Hepatocyte (in vitro differentiated cells): ENCODE measurements around the gene SRC.

Source experiments
- EZH2 ChIP-seq: fragments of 200-600 bp; sonication (generic); IDR thresholded peaks from 2 replicates; pipeline ENCODE4 v1.6.1; 2016; ENCODE audit warnings: antibody characterized with exemption, mild to moderate bottlenecking, borderline replicate concordance
- EZH2phosphoT487 ChIP-seq: fragments of 200-600 bp; sonication (generic); IDR thresholded peaks from one replicate; pipeline ENCODE4 v1.6.1; 2018; ENCODE audit warnings: antibody characterized with exemption, mild to moderate bottlenecking, low read depth, moderate library complexity; ENCODE audit not compliant: unreplicated experiment, severe bottlenecking
- TF ChIP-seq, protein P1 (sequence below): fragments of 200-600 bp; sonication (generic); IDR thresholded peaks from 2 replicates; pipeline ENCODE4 v1.5.1; 2016; ENCODE audit warnings: antibody characterized with exemption, mild to moderate bottlenecking; ENCODE audit not compliant: poor library complexity

GRCh38 chr20:37418591-37419109, 72.7 kb downstream of the SRC start:
- TF ChIP-seq EZH2 (no peak), EZH2phosphoT487 (no peak)
- TF ChIP-seq, protein P1, sequence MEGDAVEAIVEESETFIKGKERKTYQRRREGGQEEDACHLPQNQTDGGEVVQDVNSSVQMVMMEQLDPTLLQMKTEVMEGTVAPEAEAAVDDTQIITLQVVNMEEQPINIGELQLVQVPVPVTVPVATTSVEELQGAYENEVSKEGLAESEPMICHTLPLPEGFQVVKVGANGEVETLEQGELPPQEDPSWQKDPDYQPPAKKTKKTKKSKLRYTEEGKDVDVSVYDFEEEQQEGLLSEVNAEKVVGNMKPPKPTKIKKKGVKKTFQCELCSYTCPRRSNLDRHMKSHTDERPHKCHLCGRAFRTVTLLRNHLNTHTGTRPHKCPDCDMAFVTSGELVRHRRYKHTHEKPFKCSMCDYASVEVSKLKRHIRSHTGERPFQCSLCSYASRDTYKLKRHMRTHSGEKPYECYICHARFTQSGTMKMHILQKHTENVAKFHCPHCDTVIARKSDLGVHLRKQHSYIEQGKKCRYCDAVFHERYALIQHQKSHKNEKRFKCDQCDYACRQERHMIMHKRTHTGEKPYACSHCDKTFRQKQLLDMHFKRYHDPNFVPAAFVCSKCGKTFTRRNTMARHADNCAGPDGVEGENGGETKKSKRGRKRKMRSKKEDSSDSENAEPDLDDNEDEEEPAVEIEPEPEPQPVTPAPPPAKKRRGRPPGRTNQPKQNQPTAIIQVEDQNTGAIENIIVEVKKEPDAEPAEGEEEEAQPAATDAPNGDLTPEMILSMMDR: no peak
